GM21528 (cell line): ENCODE measurements around the gene TCF20.

Source experiments
- ATAC-seq: cut with Tn5 transposase; IDR thresholded peaks from one replicate; pipeline ENCODE4 v1.9.1; 2021; ENCODE audit warnings: mild to moderate bottlenecking, moderate library complexity; ENCODE audit not compliant: unreplicated experiment, low FRiP score

Gene TCF20

GRCh38 chr22:42301077-42301741, 30.8 kb upstream of the TCF20 start:
- ATAC-seq: no peak

- ATAC-seq: no peak
These were observed 30.0 kb upstream of the TCF20 start for GRCh38 chr22:42300259-42301076.

GRCh38 chr22:42299586-42300258, 29.3 kb upstream of the TCF20 start:
- no peak for ATAC-seq

GRCh38 chr22:42298746-42299145, 28.3 kb upstream of the TCF20 start:
- ATAC-seq: no peak

- no peak for ATAC-seq
These were observed 27.3 kb upstream of the TCF20 start for GRCh38 chr22:42297778-42298177.

- no peak for ATAC-seq
These were observed 26.4 kb upstream of the TCF20 start for GRCh38 chr22:42296883-42297282.

- ATAC-seq: no peak
These were observed 26.0 kb upstream of the TCF20 start for GRCh38 chr22:42296381-42296853.

- no peak for ATAC-seq
These were observed 23.9 kb upstream of the TCF20 start for GRCh38 chr22:42294034-42294985.

GRCh38 chr22:42292732-42293520, 22.5 kb upstream of the TCF20 start:
- ATAC-seq: no peak

GRCh38 chr22:42291287-42291686, 20.8 kb upstream of the TCF20 start:
- no peak for ATAC-seq

GRCh38 chr22:42289671-42290541, 19.5 kb upstream of the TCF20 start:
- ATAC-seq: no peak

GRCh38 chr22:42288791-42289190, 18.3 kb upstream of the TCF20 start:
- ATAC-seq: no peak

GRCh38 chr22:42287174-42287890, 16.9 kb upstream of the TCF20 start:
- ATAC-seq: no peak

GRCh38 chr22:42286205-42286604, 15.8 kb upstream of the TCF20 start:
- no peak for ATAC-seq

GRCh38 chr22:42285604-42286003, 15.2 kb upstream of the TCF20 start:
- ATAC-seq: no peak

GRCh38 chr22:42284643-42285181, 14.3 kb upstream of the TCF20 start:
- ATAC-seq: no peak

GRCh38 chr22:42284202-42284591, 13.7 kb upstream of the TCF20 start:
- ATAC-seq: no peak
